BJ (cell line): ENCODE data around the gene COA5. TPM values are rescaled to one million over a fixed set of nuclear protein-coding genes. Genes with fewer than 3 reads are reported as not detected.

ENCODE experiments used
- CTCF ChIA-PET: fragments of 350-600 bp; formaldehyde crosslinking; extraction: SDS; loops from one replicate; lab custom pipeline; 2021; ENCODE audit warnings: antibody characterized with exemption, inconsistent platforms; lab: Yijun Ruan, JAX
- POLR2A ChIA-PET: fragments of 300-600 bp; sonication (Branson Sonifier 250); formaldehyde crosslinking; extraction: SDS; loops from one replicate; lab custom pipeline; 2021; ENCODE audit warnings: antibody characterized with exemption; lab: Charles Lee
- DNase-seq: peaks from one replicate; pipeline ENCODE4 v3.0.0-alpha.2; 2011; ENCODE audit warnings: low read depth
- H3K27me3 ChIP-seq: 2 replicates; pipeline ENCODE4 v1.6.0; 2011; ENCODE audit warnings: low read length; ENCODE audit not compliant: control insufficient read depth, insufficient read depth
- H3K36me3 ChIP-seq: 2 replicates; pipeline ENCODE4 v1.5.1; 2011; ENCODE audit warnings: low read length; ENCODE audit not compliant: control insufficient read depth, insufficient read depth
- H3K4me3 ChIP-seq: 2 replicates; pipeline ENCODE4 v1.5.1; 2011; ENCODE audit warnings: low read depth, mild to moderate bottlenecking, control low read depth, low read length
- CTCF ChIP-seq: IDR thresholded peaks from 2 replicates; pipeline ENCODE4 v1.5.1; 2011; ENCODE audit warnings: low read depth, mild to moderate bottlenecking, control low read depth, inconsistent platforms, low read length, moderate library complexity; ENCODE audit not compliant: insufficient read depth
- polyA plus RNA-seq: library from polyadenylated mRNA; depleted of rRNA; stranded (reverse); fragments of >200 nt; gene quantifications from 2 replicates; pipeline ENCODE4 v1.2.3, GENCODE V29; 2011

Gene COA5
- polyA plus RNA-seq, 1 experiment: 23.0 TPM

GRCh38 chr2:98569197-98569793 lies 39.0 kb downstream of the COA5 start:
- POLR2A ChIA-PET: no interaction called here
- CTCF ChIA-PET: interaction anchor here (0.7 to 1.7 kb wide), 10 partner anchors 9 to 302 kb away, joined by 3 to 11 read pairs (median 4); no protein-coding TSS in a partner anchor
- peak; percentile 83 for TF ChIP-seq CTCF
- Histone ChIP-seq H3K36me3 (peaks cover 14% of the 10 kb centered on the region), H3K4me3 (no peak overlapping the region), H3K27me3 (no peaks in the 10 kb centered on the region)
- no peak for DNase-seq

- POLR2A ChIA-PET: interaction anchor here (0.7 kb wide), 1 partner anchor 795 kb away, joined by 3 read pairs; no protein-coding TSS in a partner anchor
These were observed 40.0 kb downstream of the COA5 start for GRCh38 chr2:98568161-98568956.

GRCh38 chr2:98565941-98566340 lies 42.4 kb downstream of the COA5 start:
- CTCF ChIA-PET: no interaction called here
- DNase-seq: no peak
- POLR2A ChIA-PET: no interaction called here
- Histone ChIP-seq H3K4me3 (no peak overlapping the region), H3K27me3 (no peaks in the 10 kb centered on the region), H3K36me3 (peaks cover 15% of the 10 kb centered on the region)
- TF ChIP-seq CTCF: no peak

More at GRCh38 chr2:98568161-98568956, 40.0 kb downstream of the COA5 start:
- TF ChIP-seq CTCF: no peak
- no peaks in the 10 kb centered on the region for H3K27me3 ChIP-seq
- DNase-seq: no peak
- CTCF ChIA-PET: interaction anchor here (0.7 to 1.7 kb wide), 8 partner anchors 9 to 303 kb away, joined by 3 to 11 read pairs (median 6); no protein-coding TSS in a partner anchor
- peaks cover 15% of the 10 kb centered on the region for H3K36me3 ChIP-seq
- H3K4me3 ChIP-seq: no peak overlapping the region

GRCh38 chr2:98565286-98565860 lies 42.9 kb downstream of the COA5 start:
- no peaks in the 10 kb centered on the region for H3K27me3 ChIP-seq
- TF ChIP-seq CTCF: no peak
- no peak overlapping the region for H3K4me3 ChIP-seq
- no peak for DNase-seq
- peaks cover 15% of the 10 kb centered on the region for H3K36me3 ChIP-seq
- ChIA-PET CTCF (no interaction called here), POLR2A (no interaction called here)
